NCI-H69 (cell line): ENCODE data around the gene TMEM181.
"Not testable (repeated sequence)": the region's sequence is repeated elsewhere in the genome, so short reads cannot be mapped to it uniquely, and the experiment has no call there.

Experiments used
- DNase-seq: peaks from one replicate; lab custom pipeline; 2025; lab: John Stamatoyannopoulos, UW

TMEM181 gene

DNA sequence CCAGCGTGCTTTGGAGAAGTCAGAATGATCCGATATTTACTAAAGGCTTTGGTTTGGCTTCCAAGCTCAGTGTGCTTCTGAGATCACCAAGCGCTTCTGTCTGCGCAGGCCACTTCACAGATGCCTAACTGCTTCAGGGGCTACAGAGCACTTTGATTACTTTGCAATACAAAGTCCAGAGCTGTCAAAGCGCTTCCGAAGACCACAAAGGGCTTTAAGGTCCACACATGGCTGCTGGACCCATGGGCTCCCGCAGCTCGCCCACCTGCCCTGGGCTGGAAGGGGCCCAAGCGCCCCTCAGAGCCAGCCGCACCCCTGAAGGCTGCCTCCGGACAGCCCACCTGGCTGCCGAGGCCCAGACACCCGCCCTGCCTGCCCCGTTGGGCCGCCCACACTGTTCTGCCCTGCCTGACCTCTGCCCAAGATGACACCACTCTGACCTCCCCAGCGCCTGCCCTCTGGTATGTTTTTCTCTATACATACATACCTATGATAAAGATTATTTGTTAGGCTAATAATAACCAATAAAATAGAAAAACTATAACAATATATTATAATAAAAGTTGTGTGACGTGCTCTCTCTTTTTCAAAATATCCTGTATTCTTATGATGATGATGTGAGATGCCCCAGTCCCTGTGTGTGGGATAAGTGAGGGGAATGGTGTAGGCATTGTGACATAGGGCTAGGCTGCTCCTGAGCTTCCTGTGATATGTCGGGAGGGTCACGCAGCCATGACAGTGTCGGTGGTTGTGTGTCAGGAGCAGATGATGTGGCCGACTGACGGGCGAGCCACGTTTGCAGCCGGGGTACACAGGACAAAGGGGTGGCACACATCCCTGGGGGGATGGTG, 62.0 kb downstream of the TMEM181 start:
- no peak for DNase-seq

DNA sequence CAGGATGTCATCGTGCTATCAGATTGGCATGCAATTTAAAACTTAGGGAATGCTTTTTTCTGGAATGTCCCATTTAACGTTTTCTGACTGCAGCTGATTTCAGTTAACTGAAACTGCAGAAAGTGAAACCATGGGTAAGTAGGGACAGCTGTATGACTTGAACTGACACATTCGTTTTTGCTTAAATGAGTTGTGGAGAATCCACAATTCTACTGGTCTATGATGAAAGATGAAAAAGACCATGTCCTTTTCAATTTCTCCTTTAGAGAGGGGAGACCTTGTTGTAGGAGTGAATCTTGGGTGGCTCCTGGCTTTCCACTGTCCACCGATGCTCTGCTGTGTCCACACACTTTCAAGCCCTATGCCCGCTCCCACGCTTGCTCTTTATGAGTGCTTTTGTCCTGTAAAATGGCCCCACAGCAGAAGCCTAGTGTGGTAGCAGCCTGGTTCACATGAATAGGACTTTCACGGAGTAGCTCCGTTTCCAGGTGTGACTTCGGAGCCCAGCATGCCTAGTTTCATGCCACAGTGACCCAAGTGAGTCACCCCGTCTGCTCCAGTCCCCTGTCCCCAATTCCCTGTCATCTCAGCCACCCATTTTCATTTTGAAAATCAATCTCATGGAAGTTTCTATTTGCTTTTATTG, 62.8 kb downstream of the TMEM181 start:
- DNase-seq, result no peak

DNA sequence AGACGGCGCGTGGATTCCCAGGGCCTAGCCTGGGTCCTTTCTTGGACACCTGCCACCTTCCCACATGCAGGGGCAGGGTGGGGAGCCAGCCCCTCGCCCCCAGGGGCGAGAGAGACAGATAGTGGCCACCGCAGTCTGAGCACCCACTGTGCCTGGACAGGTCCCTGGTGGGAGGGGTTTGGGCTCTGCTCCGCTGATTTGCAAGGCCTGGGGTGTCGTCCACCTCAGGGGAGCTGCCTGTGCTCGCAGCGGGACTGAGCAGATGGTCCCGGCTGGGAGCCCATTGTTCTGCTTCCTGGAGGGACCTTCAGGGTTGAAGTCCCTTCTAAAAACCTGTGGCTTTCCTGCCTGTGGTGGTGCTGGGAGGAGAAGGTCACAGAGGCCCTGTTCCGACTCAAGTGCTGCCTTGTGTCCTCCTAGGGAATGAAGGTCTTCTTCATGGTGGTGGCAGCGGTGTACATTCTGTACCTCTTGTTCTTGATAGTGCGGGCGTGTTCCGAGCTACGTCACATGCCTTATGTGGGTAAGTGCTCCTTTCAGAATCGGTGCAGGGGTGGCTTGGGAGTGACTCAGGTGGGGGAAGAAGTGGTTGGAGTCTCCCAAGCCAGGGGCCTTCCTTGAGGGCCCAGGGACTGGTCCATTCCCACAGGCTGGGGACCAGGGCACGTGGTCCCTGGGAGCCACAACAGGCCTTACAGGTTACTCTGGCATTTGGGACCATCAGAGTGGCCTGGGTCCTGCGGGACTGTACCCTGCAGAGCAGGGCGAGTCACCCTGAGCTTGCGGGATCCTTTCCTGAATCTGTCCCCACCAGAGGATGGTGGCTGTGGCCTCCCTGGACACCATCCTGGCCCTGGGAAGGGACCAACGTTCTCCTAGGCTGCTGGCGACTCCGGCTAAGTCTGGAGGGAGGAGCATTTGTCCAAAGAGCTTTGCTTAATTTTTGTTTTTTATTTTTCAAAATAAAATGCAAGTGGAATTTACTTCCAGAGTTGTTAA, 65.1 kb downstream of the TMEM181 start:
- peak; percentile 90 for DNase-seq

DNA sequence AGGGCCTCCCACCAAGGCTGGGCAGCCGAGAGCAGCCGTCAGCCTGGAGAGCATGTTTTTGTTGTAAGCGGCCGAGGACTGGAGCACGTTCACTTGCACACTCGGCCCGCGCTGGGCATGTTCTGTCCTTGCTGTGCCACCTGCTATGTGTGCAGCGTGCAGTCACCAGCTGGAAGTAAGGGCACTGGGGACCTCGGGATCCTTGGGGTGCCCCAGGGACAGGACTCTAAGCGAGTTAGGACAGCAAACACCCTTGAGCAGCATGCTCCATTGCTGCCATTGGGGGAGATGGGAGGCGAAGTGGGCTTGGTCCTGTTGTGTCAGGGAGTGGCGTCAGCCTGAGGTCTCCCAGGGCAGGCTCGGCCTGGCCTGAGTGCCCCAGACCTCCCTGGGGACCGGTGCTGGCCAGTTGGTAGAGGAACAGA, 66.0 kb downstream of the TMEM181 start:
- DNase-seq, result no peak

DNA sequence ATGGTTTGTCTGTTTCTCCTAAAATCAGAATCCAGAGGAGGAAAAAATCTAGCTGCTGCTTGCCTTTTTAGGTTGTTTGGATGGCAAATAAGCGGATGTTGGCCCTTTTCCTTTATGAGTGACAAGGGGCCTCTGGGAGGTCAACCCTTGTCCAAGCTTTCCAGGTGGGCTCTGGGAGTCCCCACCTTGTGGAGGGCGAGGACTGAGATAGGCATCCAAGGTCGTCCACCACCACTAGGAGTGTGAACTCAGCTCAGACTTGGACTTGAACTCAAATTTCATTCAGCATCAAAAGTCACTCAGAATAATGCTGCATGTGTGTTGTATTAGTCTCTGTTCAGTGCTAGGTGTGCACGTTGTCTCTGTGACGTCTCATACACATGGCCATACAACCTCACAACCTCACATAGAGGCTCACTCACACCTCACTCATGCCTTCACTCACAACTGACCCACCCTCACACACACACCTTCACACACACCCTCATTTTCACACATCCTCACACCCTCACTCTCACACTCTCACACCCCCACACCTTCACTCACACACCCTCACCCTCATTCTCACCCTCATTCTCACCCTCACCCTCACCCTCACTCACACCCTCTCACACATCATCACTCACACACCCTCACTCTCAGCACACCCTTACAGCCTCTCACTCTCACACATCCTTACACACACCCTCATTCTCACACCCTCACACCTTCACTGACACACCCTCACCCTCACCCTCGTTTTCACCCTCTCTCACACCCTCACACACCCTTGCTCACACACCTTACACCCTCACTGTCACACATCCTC, 66.7 kb downstream of the TMEM181 start:
- DNase-seq, result no peak

DNA sequence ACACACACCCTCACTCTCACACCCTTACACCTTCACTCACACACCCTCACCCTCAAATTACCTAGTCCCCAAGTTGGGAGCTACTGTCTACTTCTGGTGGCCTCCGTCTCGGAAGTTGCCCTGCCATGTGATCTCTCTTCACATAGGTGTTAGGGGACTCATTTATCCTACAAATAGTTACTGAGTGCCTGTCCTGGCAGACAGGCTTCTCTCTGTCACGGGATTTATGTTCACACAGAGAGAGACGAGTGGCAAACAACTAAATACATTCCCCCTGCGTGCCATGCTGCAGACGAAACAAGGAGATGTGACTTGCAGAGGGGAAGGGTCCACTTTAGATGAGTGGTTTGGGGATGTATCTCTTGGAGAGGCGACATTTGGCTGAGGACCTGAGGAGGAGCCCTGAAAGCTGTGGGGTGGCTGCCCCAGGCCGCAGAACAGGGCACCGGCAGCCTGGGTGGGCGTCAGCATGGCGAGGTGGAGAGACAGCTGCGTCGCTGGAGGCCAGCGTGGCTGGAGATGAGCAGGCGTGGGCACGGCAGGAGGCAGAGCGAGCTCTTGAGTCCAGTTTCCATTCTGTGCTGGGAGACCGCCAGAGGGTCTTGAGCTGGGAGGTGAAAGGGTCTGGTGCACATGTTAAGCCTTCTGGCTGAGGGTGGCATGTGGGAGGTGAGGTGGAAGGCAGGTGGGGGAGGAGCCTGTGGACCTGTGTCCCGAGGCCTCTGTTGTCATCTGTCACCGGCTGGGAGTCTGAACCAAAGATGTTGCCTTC, 67.5 kb downstream of the TMEM181 start:
- DNase-seq, result no peak

DNA sequence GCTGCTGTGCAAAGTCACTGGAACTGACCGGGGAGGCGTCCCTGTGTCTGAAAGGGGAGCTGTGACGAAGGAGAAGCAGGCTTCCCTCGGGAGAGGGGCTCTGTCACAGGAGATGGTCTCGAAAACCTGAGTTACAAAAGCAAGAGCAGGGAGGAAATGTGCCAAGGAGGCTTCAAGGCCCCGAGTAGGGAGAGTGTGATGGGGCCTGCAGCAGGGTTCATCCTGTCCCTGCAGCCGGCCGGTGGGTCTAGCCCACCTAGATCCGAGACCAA, 68.0 kb downstream of the TMEM181 start:
- DNase-seq, result no peak

DNA sequence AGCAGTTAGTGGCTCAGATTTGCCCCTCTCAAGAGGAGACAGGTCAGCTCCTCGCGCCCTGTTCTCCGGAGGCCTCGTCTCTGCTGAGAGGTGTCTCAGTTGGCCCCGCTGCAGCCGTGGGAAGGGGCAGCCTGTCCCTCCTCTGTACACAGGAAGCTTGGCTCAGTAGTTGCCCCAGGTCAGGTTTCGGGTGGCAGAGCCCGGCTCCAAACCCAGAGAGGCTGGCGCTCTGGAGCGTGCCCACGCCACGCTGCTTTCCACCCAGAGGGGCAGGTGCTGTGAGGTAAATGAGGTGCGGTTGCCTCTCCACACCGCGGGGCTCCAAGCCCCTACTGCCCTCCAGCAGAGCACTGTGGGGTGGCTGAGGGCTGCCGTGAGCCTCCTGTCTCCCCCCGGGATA, 68.7 kb downstream of the TMEM181 start:
- peak; percentile 23 for DNase-seq

DNA sequence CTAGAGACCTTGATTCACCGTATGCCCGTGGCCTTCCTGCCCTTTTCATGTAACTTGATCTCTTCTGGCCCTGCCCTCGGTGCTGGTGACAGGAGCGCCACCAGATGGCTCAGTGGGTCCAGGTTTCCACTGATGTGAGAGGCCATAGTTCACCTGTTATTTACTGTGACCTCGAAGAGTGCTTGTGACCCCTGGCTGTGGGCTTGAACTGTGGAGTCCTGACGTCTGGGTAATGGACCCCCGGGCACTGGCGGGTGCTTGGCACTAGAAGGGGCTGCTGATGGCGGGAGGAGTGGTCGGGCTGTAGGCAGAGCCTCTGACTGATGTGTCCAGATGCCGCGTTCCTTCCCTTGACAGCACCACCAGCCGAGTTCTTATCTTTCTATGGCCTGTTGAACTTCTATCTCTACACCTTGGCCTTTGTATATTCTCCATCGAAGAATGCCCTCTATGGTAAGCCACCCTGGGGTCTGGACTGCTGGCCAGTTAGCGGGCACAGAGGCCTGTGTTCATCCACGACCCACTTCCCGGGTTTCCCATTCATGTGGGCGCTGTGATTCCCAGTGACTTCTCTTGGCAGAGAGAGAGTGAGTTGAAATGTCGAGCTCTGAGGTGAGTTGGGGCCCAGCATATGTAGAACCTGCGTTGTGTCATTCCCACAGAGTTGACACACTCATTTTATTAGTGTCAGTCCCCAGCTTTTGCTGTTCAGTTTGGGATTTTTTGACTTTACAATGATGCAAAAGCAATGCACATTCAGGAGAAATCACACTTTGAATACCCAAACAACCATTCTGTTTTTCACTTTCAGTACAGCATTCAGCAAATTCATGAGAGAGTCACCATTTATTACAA, 69.7 kb downstream of the TMEM181 start:
- peak; percentile 41 for DNase-seq

DNA sequence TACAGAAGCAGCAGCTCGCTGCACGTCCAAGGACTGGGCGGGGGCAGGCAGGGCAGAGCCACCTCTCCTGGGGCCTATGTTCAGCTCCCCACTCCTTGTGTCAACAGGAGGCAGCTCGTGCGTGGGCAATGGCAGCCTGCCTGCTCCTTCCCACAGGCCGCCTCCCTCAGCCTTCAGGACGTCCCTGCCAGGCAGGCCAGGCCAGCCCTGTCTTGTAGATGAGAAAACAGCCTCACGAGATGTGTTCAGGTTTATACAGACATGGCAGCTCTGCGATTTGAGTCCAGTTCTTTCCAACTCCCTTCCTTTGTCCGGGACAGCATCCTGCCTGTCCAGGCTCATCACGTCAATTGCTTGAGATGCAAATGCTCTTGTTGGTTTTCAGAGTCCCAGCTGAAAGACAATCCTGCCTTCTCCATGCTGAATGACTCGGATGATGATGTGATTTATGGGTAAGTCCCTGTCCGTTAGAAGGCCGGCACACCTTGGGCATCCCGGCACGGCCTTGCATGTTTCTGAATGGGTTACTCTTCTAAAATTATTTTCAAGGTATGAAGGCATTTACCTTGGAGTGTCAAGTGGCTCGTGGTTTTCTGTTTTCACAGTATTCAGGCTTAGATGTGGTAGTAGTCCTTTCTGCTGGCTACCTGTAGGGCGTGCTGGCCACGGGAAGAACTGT, 71.2 kb downstream of the TMEM181 start:
- no peak for DNase-seq

DNA sequence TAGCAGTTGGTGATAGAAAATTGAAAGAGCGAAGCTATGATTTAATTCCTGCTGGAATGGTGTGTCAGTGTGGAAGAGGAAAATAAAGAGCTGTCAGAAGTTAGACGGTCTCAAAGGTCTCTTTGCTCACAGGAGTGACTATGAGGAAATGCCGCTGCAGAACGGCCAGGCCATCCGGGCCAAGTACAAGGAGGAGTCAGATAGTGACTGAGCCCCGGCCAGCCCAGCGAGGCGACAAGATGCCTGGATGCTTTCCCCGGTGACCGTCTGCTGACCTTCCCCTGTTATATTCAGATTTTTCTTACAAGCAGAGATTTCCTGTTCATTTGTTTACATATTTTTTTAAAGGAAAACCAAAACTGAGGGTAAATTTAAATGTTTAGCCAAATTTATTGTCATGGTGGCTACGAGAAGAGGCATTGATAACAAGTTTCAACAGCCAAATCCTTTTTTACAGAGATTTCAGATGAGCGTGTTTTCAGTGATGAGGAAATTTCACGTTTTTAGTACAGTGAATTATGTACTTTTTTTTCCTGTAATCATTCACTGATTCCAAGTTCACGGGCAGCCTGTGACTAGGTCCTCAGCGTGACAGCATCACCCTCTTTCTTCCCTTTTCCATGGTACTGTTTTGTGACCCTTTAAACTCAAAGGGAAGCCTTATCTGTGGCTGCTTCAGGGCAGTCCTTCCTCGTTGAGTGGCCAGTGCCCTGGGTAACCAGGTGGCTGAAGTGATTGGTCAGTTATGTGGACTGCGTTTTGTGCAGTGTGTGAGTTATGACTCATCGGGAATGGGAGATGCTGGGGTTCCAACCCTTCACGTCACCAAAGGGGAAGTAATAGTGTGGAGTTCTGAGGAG, 72.0 kb downstream of the TMEM181 start:
- DNase-seq, result no peak

DNA sequence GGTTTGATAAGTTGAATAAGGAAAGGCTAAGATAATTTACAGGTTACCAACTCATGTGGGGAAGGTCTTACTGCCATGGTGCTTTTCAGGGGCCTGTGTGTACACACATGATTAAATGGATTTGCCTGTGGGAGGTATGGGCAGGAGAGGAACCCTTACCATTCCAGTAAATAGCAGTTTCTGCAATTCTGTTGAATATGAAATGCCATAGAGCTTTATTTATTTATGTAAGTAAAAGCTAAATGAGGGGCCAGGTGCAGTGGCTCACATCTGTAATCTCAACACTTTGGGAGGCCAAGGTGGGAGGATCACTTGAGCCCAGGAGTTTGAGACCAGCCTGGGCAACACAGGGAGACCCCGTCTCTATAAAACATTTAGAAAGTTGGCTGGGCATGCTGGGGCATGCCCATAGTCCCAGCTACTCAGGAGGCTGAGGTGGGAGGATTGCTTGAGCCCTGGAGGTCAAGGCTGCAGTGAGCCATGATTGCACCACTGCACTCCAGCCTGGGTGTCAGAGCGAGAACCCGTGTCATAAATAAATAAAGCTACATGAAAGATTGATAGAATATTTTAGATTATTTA, 72.7 kb downstream of the TMEM181 start:
- DNase-seq, result not testable (repeated sequence)

DNA sequence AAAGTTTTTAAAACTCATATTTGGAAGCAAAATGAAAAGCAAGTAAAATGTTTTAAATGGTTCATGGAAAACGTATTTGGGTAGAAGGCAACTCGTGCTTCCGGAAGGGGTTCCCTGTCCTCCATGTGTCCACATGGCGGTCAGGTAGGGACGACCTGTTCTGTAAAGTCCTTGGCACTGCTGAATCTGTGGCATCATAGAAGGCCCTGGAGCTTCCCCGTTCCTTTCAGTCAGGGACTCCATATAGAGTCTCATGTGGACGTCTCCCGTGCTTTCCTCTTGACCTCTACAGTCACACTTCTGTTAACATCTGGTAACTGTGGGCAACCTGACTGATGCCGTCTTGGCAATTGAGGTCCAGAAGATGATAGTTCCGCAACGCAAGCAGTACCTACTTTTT, 73.2 kb downstream of the TMEM181 start:
- DNase-seq, result no peak

DNA sequence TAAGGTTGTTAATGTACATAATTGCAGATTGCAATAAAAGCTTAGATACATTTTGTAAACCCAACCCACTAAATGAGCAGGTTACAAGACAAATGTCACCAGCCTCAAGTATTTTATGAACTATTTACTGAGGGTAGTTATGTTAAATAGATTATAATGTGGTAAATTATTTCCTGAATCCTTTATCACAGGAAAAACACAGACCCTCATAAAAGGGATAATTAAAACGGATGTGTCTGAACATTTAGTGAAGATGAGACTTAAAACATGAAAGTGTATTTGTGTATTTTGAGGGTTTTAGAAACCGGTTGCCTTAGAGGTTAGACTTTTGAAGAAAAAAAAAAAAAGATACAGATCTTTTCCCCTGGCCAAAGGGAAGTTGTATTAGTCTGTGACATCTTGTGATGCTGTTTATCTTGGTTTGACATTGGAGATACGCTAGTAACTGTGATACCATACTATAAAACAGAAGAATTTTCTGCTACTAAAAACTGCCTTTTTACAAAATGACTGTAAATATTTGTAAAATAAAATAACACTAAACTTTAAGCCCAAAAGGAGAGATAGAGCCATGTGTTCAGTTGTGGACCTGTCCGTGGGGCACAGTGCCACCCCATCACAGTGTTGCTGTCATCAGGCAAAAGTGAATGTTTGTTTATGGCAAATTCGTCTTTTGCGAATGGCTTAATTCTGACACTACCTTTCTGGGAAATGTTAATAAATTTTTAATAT, 75.0 kb downstream of the TMEM181 start:
- no peak for DNase-seq

DNA sequence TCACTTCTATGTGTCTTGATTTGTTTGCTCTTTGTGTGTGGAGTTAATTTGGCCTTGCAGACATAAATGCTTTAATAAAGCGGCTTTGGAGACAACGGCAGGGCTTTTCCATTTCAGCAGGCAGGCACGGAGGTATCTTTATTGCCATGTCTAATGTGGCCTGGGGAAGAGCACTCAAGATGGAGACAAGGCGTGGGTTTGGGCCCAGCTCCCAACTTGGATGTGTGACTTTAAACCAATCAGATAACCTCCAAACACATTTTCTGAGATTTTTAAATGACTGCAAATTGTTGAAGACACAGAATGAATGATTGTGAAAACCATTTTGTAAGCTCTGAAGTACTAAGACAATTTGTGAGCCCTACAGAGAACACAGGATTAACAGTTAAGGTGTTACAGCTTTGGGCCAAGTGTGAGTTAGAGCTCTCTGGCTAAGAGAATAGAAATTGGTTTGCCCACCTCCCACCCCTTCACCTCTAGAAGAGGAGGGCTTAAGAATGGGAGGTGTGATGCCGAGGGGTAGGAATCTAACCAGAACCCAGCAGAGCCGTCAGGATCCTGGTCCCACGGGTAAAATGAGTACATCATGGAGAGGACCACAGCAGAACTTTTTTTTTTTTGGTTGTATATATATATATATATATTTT, 75.7 kb downstream of the TMEM181 start:
- DNase-seq, result no peak

DNA sequence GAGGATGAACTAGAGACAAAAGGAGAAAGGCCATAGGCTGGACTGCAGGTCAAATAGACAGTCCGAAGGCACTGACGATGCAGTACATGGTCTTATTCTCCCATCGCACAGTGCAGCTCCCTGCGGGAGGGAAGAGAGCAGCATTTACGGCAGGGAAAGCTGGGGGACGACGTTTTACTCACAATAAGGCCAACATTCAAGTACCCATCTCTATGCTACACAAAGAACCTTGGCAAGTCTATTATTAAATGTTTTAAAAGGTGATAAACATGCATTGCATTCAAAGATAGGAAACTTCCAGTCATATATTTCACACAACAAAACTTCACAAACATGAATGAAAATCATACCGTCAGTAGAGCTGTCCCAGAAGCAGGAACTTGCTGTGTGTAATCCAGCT, 76.9 kb downstream of the TMEM181 start:
- DNase-seq, result no peak

DNA sequence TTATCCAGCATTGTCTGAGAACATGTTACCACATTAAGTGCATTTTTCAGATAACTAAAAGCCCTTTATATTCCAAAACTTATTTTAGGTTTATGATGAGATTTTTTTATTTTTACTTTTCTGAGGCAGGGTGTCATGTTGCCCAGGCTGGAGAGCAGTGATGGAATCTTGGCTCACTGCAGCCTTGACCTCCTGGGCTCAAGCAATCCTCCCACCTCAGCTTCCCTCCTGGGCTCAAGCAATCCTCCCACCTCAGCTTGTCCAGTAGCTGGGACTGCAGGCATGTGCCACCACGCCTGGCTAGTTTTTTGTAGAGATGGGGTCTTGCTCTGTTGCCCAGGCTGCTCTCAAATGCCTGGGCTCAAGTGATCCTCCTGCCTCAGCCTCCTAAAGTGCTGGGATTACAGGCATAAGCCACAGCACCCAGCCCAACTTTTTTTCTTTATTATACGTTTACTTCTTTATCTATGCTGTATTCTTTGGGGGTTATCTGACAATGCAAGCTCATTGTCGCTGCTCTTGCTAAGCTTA, 78.5 kb downstream of the TMEM181 start:
- DNase-seq, result no peak
